ENCODE data around the gene RGS13. TPM values are rescaled to one million over a fixed set of nuclear protein-coding genes. Genes with fewer than 3 reads are reported as not detected.

The RGS13 gene
- total and polyA plus RNA-seq, 4 donors = 0.14 to 1.3 (median 0.51) TPM

DNA sequence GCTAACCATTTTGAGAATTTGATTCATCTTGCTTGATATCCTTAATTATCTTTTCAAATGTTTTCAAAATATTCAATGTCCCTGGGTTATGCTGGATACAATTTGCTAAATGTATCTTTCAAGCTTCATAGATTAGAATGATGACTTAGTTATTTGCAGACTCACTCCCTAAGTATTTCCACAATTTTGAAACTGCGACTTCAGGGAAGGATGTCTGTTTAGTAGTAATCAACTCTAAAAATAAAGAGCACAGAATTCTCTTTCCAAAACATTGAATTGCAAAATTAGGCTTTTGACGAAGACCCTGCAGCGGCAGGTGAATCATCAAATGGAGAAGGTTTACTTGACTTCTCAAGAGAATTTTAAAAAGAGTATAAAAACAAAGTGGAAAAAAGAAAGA lies 46.1 kb upstream of the RGS13 start:
- H3K4me1 ChIP-seq (ENCODE audit: control insufficient read depth in 5 of 5, insufficient read depth in 5 of 5, low read length in 5 of 5) = no peaks in the 10 kb centered on the region
- no peaks in the 10 kb centered on the region for H3K27me3 ChIP-seq (ENCODE audit: control insufficient read depth in 3 of 3, insufficient read depth in 3 of 3, low read length in 2 of 3)
- 86 to 90% methylated on average over 3 of the region's 3 CpGs for WGBS, 2 donors
- no peak for ATAC-seq (ENCODE audit: insufficient read depth, low FRiP score)
- H3K9me3 ChIP-seq (ENCODE audit: control insufficient read depth in 4 of 4, insufficient read depth in 3 of 4, low read length in 3 of 4) = no peaks in the 10 kb centered on the region
- H3K9ac ChIP-seq (ENCODE audit: insufficient read depth in 1 of 2, low read length in 2 of 2) = no peak overlapping the region
- TF ChIP-seq, protein P1, sequence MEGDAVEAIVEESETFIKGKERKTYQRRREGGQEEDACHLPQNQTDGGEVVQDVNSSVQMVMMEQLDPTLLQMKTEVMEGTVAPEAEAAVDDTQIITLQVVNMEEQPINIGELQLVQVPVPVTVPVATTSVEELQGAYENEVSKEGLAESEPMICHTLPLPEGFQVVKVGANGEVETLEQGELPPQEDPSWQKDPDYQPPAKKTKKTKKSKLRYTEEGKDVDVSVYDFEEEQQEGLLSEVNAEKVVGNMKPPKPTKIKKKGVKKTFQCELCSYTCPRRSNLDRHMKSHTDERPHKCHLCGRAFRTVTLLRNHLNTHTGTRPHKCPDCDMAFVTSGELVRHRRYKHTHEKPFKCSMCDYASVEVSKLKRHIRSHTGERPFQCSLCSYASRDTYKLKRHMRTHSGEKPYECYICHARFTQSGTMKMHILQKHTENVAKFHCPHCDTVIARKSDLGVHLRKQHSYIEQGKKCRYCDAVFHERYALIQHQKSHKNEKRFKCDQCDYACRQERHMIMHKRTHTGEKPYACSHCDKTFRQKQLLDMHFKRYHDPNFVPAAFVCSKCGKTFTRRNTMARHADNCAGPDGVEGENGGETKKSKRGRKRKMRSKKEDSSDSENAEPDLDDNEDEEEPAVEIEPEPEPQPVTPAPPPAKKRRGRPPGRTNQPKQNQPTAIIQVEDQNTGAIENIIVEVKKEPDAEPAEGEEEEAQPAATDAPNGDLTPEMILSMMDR (IDR thresholded peaks at IDR 0.05; ENCODE audit: control extremely low read depth, extremely low read depth) = no peak
- H3K27ac ChIP-seq (ENCODE audit: low read depth in 1 of 2, low read length in 1 of 2) = no peak overlapping the region
- DNase-seq = no peak
- H3K36me3 ChIP-seq (ENCODE audit: control insufficient read depth in 4 of 4, insufficient read depth in 4 of 4, low read length in 4 of 4) = no peaks in the 10 kb centered on the region
- H3K4me3 ChIP-seq = no peak overlapping the region

DNA sequence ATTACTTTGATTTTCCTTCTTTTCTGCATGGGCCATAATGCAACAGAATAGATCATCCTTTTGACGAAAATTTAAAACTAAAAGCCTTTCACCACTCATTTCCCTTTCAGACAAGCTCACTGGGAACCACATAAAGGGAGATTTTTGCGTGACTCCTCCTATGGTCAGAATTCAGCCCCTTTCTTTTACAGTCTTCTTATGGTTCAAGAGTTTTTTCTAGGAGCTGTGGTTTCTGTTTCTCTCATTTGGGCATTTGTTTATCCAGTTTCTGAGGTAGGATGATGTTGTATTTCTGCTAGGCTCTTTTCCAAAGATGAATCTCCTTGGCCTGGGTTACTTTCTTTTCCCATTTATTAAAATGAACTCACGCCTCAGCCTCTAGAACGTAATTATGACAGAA lies 43.4 kb upstream of the RGS13 start:
- Histone ChIP-seq H3K4me1 (ENCODE audit: control insufficient read depth in 5 of 5, insufficient read depth in 5 of 5, low read length in 5 of 5) (no peaks in the 10 kb centered on the region), H3K27me3 (ENCODE audit: control insufficient read depth in 3 of 3, insufficient read depth in 3 of 3, low read length in 2 of 3) (no peaks in the 10 kb centered on the region), H3K36me3 (ENCODE audit: control insufficient read depth in 4 of 4, insufficient read depth in 4 of 4, low read length in 4 of 4) (no peaks in the 10 kb centered on the region), H3K9me3 (ENCODE audit: control insufficient read depth in 4 of 4, insufficient read depth in 3 of 4, low read length in 3 of 4) (no peaks in the 10 kb centered on the region), H3K27ac (ENCODE audit: low read depth in 1 of 2, low read length in 1 of 2) (no peak overlapping the region), H3K4me3 (no peak overlapping the region), H3K9ac (ENCODE audit: insufficient read depth in 1 of 2, low read length in 2 of 2) (no peak overlapping the region)
- TF ChIP-seq, protein P1 (IDR thresholded peaks at IDR 0.05; ENCODE audit: control extremely low read depth, extremely low read depth) = no peak
- DNase-seq (no peak), ATAC-seq (ENCODE audit: insufficient read depth, low FRiP score) (no peak)
- WGBS, 2 donors = 75 to 84% methylated on average over 4 of the region's 4 CpGs

DNA sequence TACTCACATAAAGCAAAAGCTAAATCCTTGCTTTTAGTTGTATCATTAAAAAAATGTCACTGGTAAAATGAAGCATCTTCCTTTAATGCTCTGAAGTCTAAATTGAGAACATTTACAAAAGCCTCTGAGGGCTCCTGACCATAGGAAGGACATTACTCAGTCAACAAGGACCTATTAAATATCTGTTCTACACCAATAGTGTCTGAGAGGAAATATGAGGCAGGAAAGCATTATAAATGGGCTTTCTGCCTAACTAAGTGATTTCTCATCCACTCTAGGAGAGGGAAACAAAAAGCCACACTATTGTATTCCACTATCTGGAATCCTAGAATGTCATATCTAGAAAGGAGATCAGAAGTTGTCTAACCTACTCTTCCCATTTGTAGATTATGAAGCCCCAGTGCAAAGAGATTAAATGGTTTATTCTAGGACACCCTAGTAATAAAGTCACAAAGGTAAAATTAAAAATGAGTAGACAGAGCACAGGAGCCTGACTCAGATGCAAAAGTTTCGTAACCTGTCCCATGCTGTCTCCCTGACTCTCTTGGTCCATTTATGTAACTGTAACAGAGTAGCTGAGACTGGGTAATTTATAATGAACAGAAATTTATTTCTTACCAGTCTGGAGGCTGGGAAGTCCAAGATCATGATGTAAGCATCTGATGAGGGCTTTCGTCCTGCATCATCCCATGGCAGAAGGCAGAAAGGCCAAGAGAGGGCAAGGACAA lies 42.8 kb upstream of the RGS13 start:
- H3K9ac ChIP-seq (ENCODE audit: insufficient read depth in 1 of 2, low read length in 2 of 2) = no peak overlapping the region
- no peaks in the 10 kb centered on the region for H3K36me3 ChIP-seq (ENCODE audit: control insufficient read depth in 4 of 4, insufficient read depth in 4 of 4, low read length in 4 of 4)
- DNase-seq = no peak
- no peak overlapping the region for H3K27ac ChIP-seq (ENCODE audit: low read depth in 1 of 2, low read length in 1 of 2)
- WGBS, 2 donors = 94 to 95% methylated on average over 2 of the region's 2 CpGs
- TF ChIP-seq, protein P1 (IDR thresholded peaks at IDR 0.05; ENCODE audit: control extremely low read depth, extremely low read depth) = no peak
- no peaks in the 10 kb centered on the region for H3K9me3 ChIP-seq (ENCODE audit: control insufficient read depth in 4 of 4, insufficient read depth in 3 of 4, low read length in 3 of 4)
- no peaks in the 10 kb centered on the region for H3K27me3 ChIP-seq (ENCODE audit: control insufficient read depth in 3 of 3, insufficient read depth in 3 of 3, low read length in 2 of 3)
- no peak for ATAC-seq (ENCODE audit: insufficient read depth, low FRiP score)
- H3K4me3 ChIP-seq = no peak overlapping the region
- no peaks in the 10 kb centered on the region for H3K4me1 ChIP-seq (ENCODE audit: control insufficient read depth in 5 of 5, insufficient read depth in 5 of 5, low read length in 5 of 5)

DNA sequence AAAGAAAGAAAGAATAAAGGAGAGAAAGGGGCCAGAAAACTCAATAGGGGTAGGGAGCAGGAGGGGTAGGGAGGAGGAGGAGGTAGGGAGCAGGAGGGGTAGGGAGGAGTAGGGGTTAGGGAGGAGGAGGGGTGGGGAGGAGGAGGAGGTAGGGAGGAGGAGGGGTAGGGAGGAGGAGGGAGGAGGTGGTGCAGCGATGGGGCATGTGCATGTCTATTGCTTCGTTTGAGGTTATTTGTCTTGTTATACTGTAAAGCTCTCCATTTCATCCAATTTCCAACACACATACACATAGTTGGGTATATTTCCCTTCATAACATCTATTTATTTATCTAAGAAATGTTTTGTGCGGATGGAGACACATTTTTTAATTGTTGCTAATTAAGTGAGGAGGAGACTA lies 40.6 kb upstream of the RGS13 start:
- WGBS, 2 donors = 60 to 77% methylated on average over 3 of the region's 3 CpGs
- no peaks in the 10 kb centered on the region for H3K27me3 ChIP-seq (ENCODE audit: control insufficient read depth in 3 of 3, insufficient read depth in 3 of 3, low read length in 2 of 3)

More for the DNA sequence above, 40.6 kb upstream of the RGS13 start:
- no peak overlapping the region for H3K9ac ChIP-seq (ENCODE audit: insufficient read depth in 1 of 2, low read length in 2 of 2)
- TF ChIP-seq, protein P1 (IDR thresholded peaks at IDR 0.05; ENCODE audit: control extremely low read depth, extremely low read depth) = no peak
- no peaks in the 10 kb centered on the region for H3K36me3 ChIP-seq (ENCODE audit: control insufficient read depth in 4 of 4, insufficient read depth in 4 of 4, low read length in 4 of 4)
- no peak for DNase-seq
- ATAC-seq (ENCODE audit: insufficient read depth, low FRiP score) = no peak
- H3K9me3 ChIP-seq (ENCODE audit: control insufficient read depth in 4 of 4, insufficient read depth in 3 of 4, low read length in 3 of 4) = no peaks in the 10 kb centered on the region
- no peaks in the 10 kb centered on the region for H3K4me1 ChIP-seq (ENCODE audit: control insufficient read depth in 5 of 5, insufficient read depth in 5 of 5, low read length in 5 of 5)
- H3K4me3 ChIP-seq = no peak overlapping the region
- no peak overlapping the region for H3K27ac ChIP-seq (ENCODE audit: low read depth in 1 of 2, low read length in 1 of 2)
